ENCODE results near the gene KIF20B.

KIF20B gene

GRCh38 chr10:89684604-89685003 lies 16.8 kb upstream of the KIF20B start:
- H3K4me3 ChIP-seq (ENCODE audit: low read depth in 1 of 5, low read length in 5 of 5), result no peak overlapping the region
- no peaks in the 10 kb centered on the region for H3K9me3 ChIP-seq (ENCODE audit: control insufficient read depth in 5 of 5, low read length in 5 of 5)
- H3K27ac ChIP-seq (ENCODE audit: low read depth, low read length), result no peak overlapping the region
- H3K9ac ChIP-seq (ENCODE audit: low read length in 5 of 5), result no peak overlapping the region
- no peaks in the 10 kb centered on the region for H3K27me3 ChIP-seq (ENCODE audit: control insufficient read depth in 5 of 5, insufficient read depth in 4 of 5, low read length in 5 of 5)
- no peaks in the 10 kb centered on the region for H3K36me3 ChIP-seq (ENCODE audit: control insufficient read depth in 5 of 5, insufficient read depth in 5 of 5, low read length in 5 of 5)
- no peaks in the 10 kb centered on the region for H3K4me1 ChIP-seq (ENCODE audit: control insufficient read depth in 5 of 5, insufficient read depth in 5 of 5, low read length in 5 of 5)

DNA sequence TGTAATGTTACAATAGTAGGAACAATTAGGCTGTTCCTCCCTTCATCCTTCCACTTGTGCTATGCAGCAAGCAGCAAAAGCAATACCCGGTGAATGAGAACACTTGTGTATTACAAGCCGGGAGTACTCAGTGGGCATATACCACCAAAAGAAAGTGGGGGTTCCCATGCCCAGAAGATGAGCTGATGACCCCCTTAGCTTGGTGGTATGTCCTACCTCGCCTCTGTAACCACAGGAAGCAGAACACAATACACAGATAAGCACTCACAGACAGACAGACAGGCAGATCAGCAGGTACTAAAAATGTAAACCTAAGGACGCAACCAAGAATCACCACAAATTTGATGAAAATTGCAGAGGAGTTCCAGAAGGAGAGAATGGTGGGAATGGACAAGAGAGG lies 15.5 kb upstream of the KIF20B start:
- no peak overlapping the region for H3K27ac ChIP-seq (ENCODE audit: low read depth, low read length)
- H3K9ac ChIP-seq (ENCODE audit: low read length in 5 of 5), result no peak overlapping the region
- no peaks in the 10 kb centered on the region for H3K9me3 ChIP-seq (ENCODE audit: control insufficient read depth in 5 of 5, low read length in 5 of 5)
- no peaks in the 10 kb centered on the region for H3K4me1 ChIP-seq (ENCODE audit: control insufficient read depth in 5 of 5, insufficient read depth in 5 of 5, low read length in 5 of 5)
- H3K36me3 ChIP-seq (ENCODE audit: control insufficient read depth in 5 of 5, insufficient read depth in 5 of 5, low read length in 5 of 5), result no peaks in the 10 kb centered on the region
- H3K4me3 ChIP-seq (ENCODE audit: low read depth in 1 of 5, low read length in 5 of 5), result no peak overlapping the region
- H3K27me3 ChIP-seq (ENCODE audit: control insufficient read depth in 5 of 5, insufficient read depth in 4 of 5, low read length in 5 of 5), result no peaks in the 10 kb centered on the region

DNA sequence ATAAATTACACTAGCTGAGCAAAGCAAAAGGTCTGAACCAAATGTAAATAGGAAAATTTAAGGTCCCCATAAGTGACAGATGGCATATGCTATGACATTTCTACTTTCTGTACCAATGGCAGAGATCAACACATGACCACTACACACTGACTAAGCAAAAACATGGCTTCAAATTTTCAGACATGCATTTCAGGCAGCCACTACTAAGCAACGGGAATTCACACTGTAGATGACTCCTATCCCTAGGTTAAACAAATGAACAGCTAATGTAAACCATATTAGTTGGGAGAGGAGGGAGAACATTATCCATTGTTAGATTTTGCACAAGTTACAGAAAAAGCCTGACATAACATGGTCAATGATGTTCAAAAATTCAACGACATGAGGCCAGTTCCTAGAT lies 11.4 kb upstream of the KIF20B start:
- Histone ChIP-seq H3K27ac (ENCODE audit: low read depth, low read length) (no peak overlapping the region), H3K9ac (ENCODE audit: low read length in 5 of 5) (no peak overlapping the region), H3K4me3 (ENCODE audit: low read depth in 1 of 5, low read length in 5 of 5) (no peak overlapping the region), H3K27me3 (ENCODE audit: control insufficient read depth in 5 of 5, insufficient read depth in 4 of 5, low read length in 5 of 5) (no peaks in the 10 kb centered on the region), H3K36me3 (ENCODE audit: control insufficient read depth in 5 of 5, insufficient read depth in 5 of 5, low read length in 5 of 5) (peaks cover 0 to 3% (median 0%) of the 10 kb centered on the region in 5 donors), H3K9me3 (ENCODE audit: control insufficient read depth in 5 of 5, low read length in 5 of 5) (no peaks in the 10 kb centered on the region), H3K4me1 (ENCODE audit: control insufficient read depth in 5 of 5, insufficient read depth in 5 of 5, low read length in 5 of 5) (no peaks in the 10 kb centered on the region)

DNA sequence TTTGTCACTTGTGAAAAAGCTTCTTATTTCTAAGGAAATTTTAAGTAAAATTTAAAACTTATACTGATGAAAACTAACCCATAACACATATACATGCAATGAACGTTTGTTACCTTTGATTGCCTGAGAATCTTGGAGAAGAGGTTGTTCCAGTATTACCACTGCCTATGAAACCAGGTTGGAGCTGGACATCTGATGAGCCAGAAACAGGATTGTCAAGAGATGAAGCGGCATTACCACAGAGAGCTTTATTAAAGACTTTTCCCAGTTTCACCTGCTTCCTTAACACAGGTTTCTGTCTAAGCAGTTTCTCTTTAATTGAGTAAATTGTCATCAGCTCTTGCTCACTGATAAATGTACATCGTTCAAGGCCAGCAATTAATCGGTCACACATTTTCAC lies 9.0 kb upstream of the KIF20B start:
- H3K27ac ChIP-seq (ENCODE audit: low read depth, low read length), result no peak overlapping the region
- no peaks in the 10 kb centered on the region for H3K9me3 ChIP-seq (ENCODE audit: control insufficient read depth in 5 of 5, low read length in 5 of 5)
- no peaks in the 10 kb centered on the region for H3K27me3 ChIP-seq (ENCODE audit: control insufficient read depth in 5 of 5, insufficient read depth in 4 of 5, low read length in 5 of 5)
- H3K9ac ChIP-seq (ENCODE audit: low read length in 5 of 5), result no peak overlapping the region
- no peak overlapping the region for H3K4me3 ChIP-seq (ENCODE audit: low read depth in 1 of 5, low read length in 5 of 5)
- no peaks in the 10 kb centered on the region for H3K4me1 ChIP-seq (ENCODE audit: control insufficient read depth in 5 of 5, insufficient read depth in 5 of 5, low read length in 5 of 5)
- peaks cover 0 to 3% (median 0%) of the 10 kb centered on the region in 5 donors for H3K36me3 ChIP-seq (ENCODE audit: control insufficient read depth in 5 of 5, insufficient read depth in 5 of 5, low read length in 5 of 5)

GRCh38 chr10:89693176-89693575 lies 8.2 kb upstream of the KIF20B start:
- Histone ChIP-seq H3K4me3 (ENCODE audit: low read depth in 1 of 5, low read length in 5 of 5) (no peak overlapping the region), H3K9ac (ENCODE audit: low read length in 5 of 5) (no peak overlapping the region), H3K27ac (ENCODE audit: low read depth, low read length) (no peak overlapping the region)

DNA sequence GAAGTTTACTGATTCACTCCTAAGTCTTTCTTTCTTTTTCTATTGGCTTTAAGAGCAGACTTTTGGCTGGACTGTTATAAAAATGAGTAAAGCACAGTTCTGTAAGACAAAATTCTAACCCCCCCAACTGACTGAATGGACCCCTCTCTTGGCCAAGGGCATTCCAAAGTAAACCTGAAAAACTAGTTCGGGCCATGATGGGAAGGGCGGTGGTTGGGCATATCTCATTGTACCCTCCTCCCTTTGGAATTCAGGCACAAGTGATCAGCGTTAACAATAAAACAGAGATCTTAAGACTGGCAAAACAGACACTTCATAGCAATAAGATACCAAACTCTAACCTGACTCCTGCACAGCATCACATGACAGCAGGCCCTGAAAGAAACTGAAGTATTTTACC lies 6.1 kb upstream of the KIF20B start:
- no peaks in the 10 kb centered on the region for H3K9me3 ChIP-seq (ENCODE audit: control insufficient read depth in 5 of 5, low read length in 5 of 5)
- H3K4me3 ChIP-seq (ENCODE audit: low read depth in 1 of 5, low read length in 5 of 5), result no peak overlapping the region
- no peaks in the 10 kb centered on the region for H3K27me3 ChIP-seq (ENCODE audit: control insufficient read depth in 5 of 5, insufficient read depth in 4 of 5, low read length in 5 of 5)
- peaks cover 0 to 3% (median 0%) of the 10 kb centered on the region in 5 donors for H3K36me3 ChIP-seq (ENCODE audit: control insufficient read depth in 5 of 5, insufficient read depth in 5 of 5, low read length in 5 of 5)
- no peak overlapping the region for H3K27ac ChIP-seq (ENCODE audit: low read depth, low read length)
- H3K4me1 ChIP-seq (ENCODE audit: control insufficient read depth in 5 of 5, insufficient read depth in 5 of 5, low read length in 5 of 5), result peaks cover 0 to under 1% (median 0%) of the 10 kb centered on the region in 5 donors
- no peak overlapping the region for H3K9ac ChIP-seq (ENCODE audit: low read length in 5 of 5)

More at GRCh38 chr10:89693176-89693575, 8.2 kb upstream of the KIF20B start:
- Histone ChIP-seq H3K9me3 (ENCODE audit: control insufficient read depth in 5 of 5, low read length in 5 of 5) (no peaks in the 10 kb centered on the region), H3K27me3 (ENCODE audit: control insufficient read depth in 5 of 5, insufficient read depth in 4 of 5, low read length in 5 of 5) (no peaks in the 10 kb centered on the region), H3K36me3 (ENCODE audit: control insufficient read depth in 5 of 5, insufficient read depth in 5 of 5, low read length in 5 of 5) (peaks cover 0 to 3% (median 0%) of the 10 kb centered on the region in 5 donors), H3K4me1 (ENCODE audit: control insufficient read depth in 5 of 5, insufficient read depth in 5 of 5, low read length in 5 of 5) (no peaks in the 10 kb centered on the region)

DNA sequence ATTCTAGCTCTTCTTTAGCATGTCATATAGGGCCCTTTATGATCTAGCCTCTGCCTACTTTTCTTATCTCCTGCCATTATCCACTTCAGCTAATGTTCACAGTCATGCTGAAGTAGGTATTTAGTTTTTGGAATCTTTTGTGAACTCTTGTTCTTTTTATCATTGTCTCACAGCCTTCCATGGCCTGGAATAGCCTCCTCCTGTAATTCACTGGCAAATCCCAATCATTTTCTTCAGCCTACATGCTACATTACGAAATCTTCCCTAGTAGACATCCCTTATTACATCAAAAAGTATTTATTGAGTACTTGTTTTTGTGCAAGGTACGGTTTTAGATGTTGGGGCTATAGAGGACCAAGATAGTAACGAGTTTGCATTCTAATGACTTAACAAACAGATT lies 3.4 kb upstream of the KIF20B start:
- no peak overlapping the region for H3K4me3 ChIP-seq (ENCODE audit: low read depth in 1 of 5, low read length in 5 of 5)
- no peak overlapping the region for H3K9ac ChIP-seq (ENCODE audit: low read length in 5 of 5)
- H3K36me3 ChIP-seq (ENCODE audit: control insufficient read depth in 5 of 5, insufficient read depth in 5 of 5, low read length in 5 of 5), result peaks cover 0 to 3% (median 0%) of the 10 kb centered on the region in 5 donors
- H3K9me3 ChIP-seq (ENCODE audit: control insufficient read depth in 5 of 5, low read length in 5 of 5), result no peaks in the 10 kb centered on the region
- H3K27ac ChIP-seq (ENCODE audit: low read depth, low read length), result no peak overlapping the region
- peaks cover 4 to 18% (median 12%) of the 10 kb centered on the region in 5 donors for H3K4me1 ChIP-seq (ENCODE audit: control insufficient read depth in 5 of 5, insufficient read depth in 5 of 5, low read length in 5 of 5)
- H3K27me3 ChIP-seq (ENCODE audit: control insufficient read depth in 5 of 5, insufficient read depth in 4 of 5, low read length in 5 of 5), result no peaks in the 10 kb centered on the region

DNA sequence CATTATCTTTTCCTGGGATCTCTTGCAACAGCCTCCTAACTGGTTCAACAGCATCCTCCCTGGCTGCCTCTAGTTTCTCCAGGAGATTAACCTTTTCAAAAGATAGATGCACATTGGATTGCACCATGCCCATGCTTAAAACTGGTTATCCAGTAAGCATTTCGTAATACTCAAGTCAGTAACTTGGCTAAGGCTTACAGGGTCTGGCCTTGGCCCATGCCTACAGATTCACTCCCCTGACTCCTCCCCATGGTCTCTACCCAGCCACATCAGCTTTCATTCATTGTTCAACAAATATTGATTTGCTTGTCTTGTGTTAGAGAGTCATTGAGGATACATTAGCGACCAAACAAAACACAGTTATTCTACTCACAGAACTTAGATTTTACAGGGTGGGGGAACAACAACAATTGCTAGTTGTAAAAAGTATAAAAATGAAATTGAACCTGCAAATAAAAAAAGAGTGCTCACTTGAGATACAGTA lies 1.8 kb upstream of the KIF20B start:
- no peaks in the 10 kb centered on the region for H3K9me3 ChIP-seq (ENCODE audit: control insufficient read depth in 5 of 5, low read length in 5 of 5)
- H3K4me1 ChIP-seq (ENCODE audit: control insufficient read depth in 5 of 5, insufficient read depth in 5 of 5, low read length in 5 of 5), result peaks cover 4 to 18% (median 12%) of the 10 kb centered on the region in 5 donors
- H3K9ac ChIP-seq (ENCODE audit: low read length in 5 of 5), result no peak overlapping the region
- H3K36me3 ChIP-seq (ENCODE audit: control insufficient read depth in 5 of 5, insufficient read depth in 5 of 5, low read length in 5 of 5), result no peaks in the 10 kb centered on the region
- H3K27me3 ChIP-seq (ENCODE audit: control insufficient read depth in 5 of 5, insufficient read depth in 4 of 5, low read length in 5 of 5), result no peaks in the 10 kb centered on the region
- no peak overlapping the region for H3K27ac ChIP-seq (ENCODE audit: low read depth, low read length)
- no peak overlapping the region for H3K4me3 ChIP-seq (ENCODE audit: low read depth in 1 of 5, low read length in 5 of 5)

GRCh38 chr10:89700923-89701241 lies 508 bp upstream of the KIF20B start:
- Histone ChIP-seq H3K36me3 (ENCODE audit: control insufficient read depth in 5 of 5, insufficient read depth in 5 of 5, low read length in 5 of 5) (no peaks in the 10 kb centered on the region), H3K4me3 (ENCODE audit: low read depth in 1 of 5, low read length in 5 of 5) (peak overlapping the region; percentile 91 to 100 (median 97)), H3K4me1 (ENCODE audit: control insufficient read depth in 5 of 5, insufficient read depth in 5 of 5, low read length in 5 of 5) (peaks cover 4 to 18% (median 12%) of the 10 kb centered on the region in 5 donors), H3K9ac (ENCODE audit: low read length in 5 of 5) (peak overlapping the region; percentile 6 to 95 (median 81)), H3K27me3 (ENCODE audit: control insufficient read depth in 5 of 5, insufficient read depth in 4 of 5, low read length in 5 of 5) (no peaks in the 10 kb centered on the region), H3K9me3 (ENCODE audit: control insufficient read depth in 5 of 5, low read length in 5 of 5) (no peaks in the 10 kb centered on the region), H3K27ac (ENCODE audit: low read depth, low read length) (peak overlapping the region; percentile 70)

GRCh38 chr10:89702121-89702480 lies 711 bp downstream of the KIF20B start:
- H3K9ac ChIP-seq (ENCODE audit: low read length in 5 of 5), result peak overlapping the region; percentile 48 to 95 (median 80)
- no peak overlapping the region for H3K27ac ChIP-seq (ENCODE audit: low read depth, low read length)

GRCh38 chr10:89705466-89705865 lies 4.1 kb downstream of the KIF20B start:
- H3K9ac ChIP-seq (ENCODE audit: low read length in 5 of 5), result no peak overlapping the region
- peaks cover 4 to 16% (median 12%) of the 10 kb centered on the region in 5 donors for H3K4me1 ChIP-seq (ENCODE audit: control insufficient read depth in 5 of 5, insufficient read depth in 5 of 5, low read length in 5 of 5)
- no peaks in the 10 kb centered on the region for H3K36me3 ChIP-seq (ENCODE audit: control insufficient read depth in 5 of 5, insufficient read depth in 5 of 5, low read length in 5 of 5)
- H3K9me3 ChIP-seq (ENCODE audit: control insufficient read depth in 5 of 5, low read length in 5 of 5), result no peaks in the 10 kb centered on the region
- no peak overlapping the region for H3K27ac ChIP-seq (ENCODE audit: low read depth, low read length)
- H3K4me3 ChIP-seq (ENCODE audit: low read depth in 1 of 5, low read length in 5 of 5), result no peak overlapping the region
- no peaks in the 10 kb centered on the region for H3K27me3 ChIP-seq (ENCODE audit: control insufficient read depth in 5 of 5, insufficient read depth in 4 of 5, low read length in 5 of 5)

More at GRCh38 chr10:89702121-89702480, 711 bp downstream of the KIF20B start:
- H3K4me3 ChIP-seq (ENCODE audit: low read depth in 1 of 5, low read length in 5 of 5), result peak overlapping the region; percentile 97 to 100 (median 99)
- H3K36me3 ChIP-seq (ENCODE audit: control insufficient read depth in 5 of 5, insufficient read depth in 5 of 5, low read length in 5 of 5), result no peaks in the 10 kb centered on the region
- H3K27me3 ChIP-seq (ENCODE audit: control insufficient read depth in 5 of 5, insufficient read depth in 4 of 5, low read length in 5 of 5), result no peaks in the 10 kb centered on the region
- no peaks in the 10 kb centered on the region for H3K9me3 ChIP-seq (ENCODE audit: control insufficient read depth in 5 of 5, low read length in 5 of 5)
- H3K4me1 ChIP-seq (ENCODE audit: control insufficient read depth in 5 of 5, insufficient read depth in 5 of 5, low read length in 5 of 5), result peaks cover 4 to 18% (median 12%) of the 10 kb centered on the region in 5 donors
